ENCODE measurements around the gene ERP44.
"Not testable (repeated sequence)": the region's sequence is repeated elsewhere in the genome, so short reads cannot be mapped to it uniquely, and the experiment has no call there.

Gene ERP44

GRCh38 chr9:100100146-100100667 is 1.4 kb upstream of the ERP44 start:
- H3K27me3 ChIP-seq (ENCODE audit: insufficient read depth, low read depth) = no peaks in the 10 kb centered on the region
- no peak overlapping the region for H2AFZ ChIP-seq (ENCODE audit: low read depth)
- peaks cover 22% of the 10 kb centered on the region for H3K4me1 ChIP-seq (ENCODE audit: low read depth, poor library complexity, severe bottlenecking)
- H3K27ac ChIP-seq = no peak overlapping the region
- H3K36me3 ChIP-seq (ENCODE audit: insufficient read depth) = no peaks in the 10 kb centered on the region
- H3K4me3 ChIP-seq (IDR thresholded peaks at IDR 0.05; ENCODE audit: insufficient read depth, low read depth, low read length) = no peak overlapping the region
- TF ChIP-seq CTCF (conservative IDR thresholded peaks at IDR 0.05; ENCODE audit: low read depth, low read length) = no peak
- H3K9ac ChIP-seq = no peak overlapping the region
- peak overlapping the region; percentile 56 for H3K4me2 ChIP-seq
- H4K20me1 ChIP-seq (ENCODE audit: insufficient read depth) = peaks cover 7% of the 10 kb centered on the region; the same call in 1 of the 2 replicates
- H3K79me2 ChIP-seq (ENCODE audit: insufficient read depth, low read depth) = peaks cover 31% of the 10 kb centered on the region

GRCh38 chr9:100099722-100100042 is 882 bp upstream of the ERP44 start:
- Histone ChIP-seq H3K9ac (peak overlapping the region; percentile 45; the same call in 1 of the 2 replicates), H3K36me3 (ENCODE audit: insufficient read depth) (no peaks in the 10 kb centered on the region), H2AFZ (ENCODE audit: low read depth) (peak overlapping the region; percentile 75), H3K4me3 (IDR thresholded peaks at IDR 0.05; ENCODE audit: insufficient read depth, low read depth, low read length) (no peak overlapping the region), H3K79me2 (ENCODE audit: insufficient read depth, low read depth) (peaks cover 34% of the 10 kb centered on the region), H3K27me3 (ENCODE audit: insufficient read depth, low read depth) (no peaks in the 10 kb centered on the region), H3K4me1 (ENCODE audit: low read depth, poor library complexity, severe bottlenecking) (peaks cover 20% of the 10 kb centered on the region), H3K27ac (0 out of 2 replicates have a peak overlapping the region, but pooled peaks have one; percentile 5), H4K20me1 (ENCODE audit: insufficient read depth) (peaks cover 7% of the 10 kb centered on the region; the same call in 1 of the 2 replicates), H3K4me2 (peak overlapping the region; percentile 56)
- no peak for TF ChIP-seq CTCF (conservative IDR thresholded peaks at IDR 0.05; ENCODE audit: low read depth, low read length)

GRCh38 chr9:100098046-100098886 is 534 bp downstream of the ERP44 start:
- peaks cover 48% of the 10 kb centered on the region for H3K79me2 ChIP-seq (ENCODE audit: insufficient read depth, low read depth)
- H3K4me2 ChIP-seq = peak overlapping the region; percentile 98
- H3K4me3 ChIP-seq (IDR thresholded peaks at IDR 0.05; ENCODE audit: insufficient read depth, low read depth, low read length) = peak overlapping the region; percentile 62
- H3K27me3 ChIP-seq (ENCODE audit: insufficient read depth, low read depth) = no peaks in the 10 kb centered on the region
- peaks cover 7% of the 10 kb centered on the region; the same call in 1 of the 2 replicates for H4K20me1 ChIP-seq (ENCODE audit: insufficient read depth)
- peak overlapping the region; percentile 31; the same call in 1 of the 2 replicates for H2AFZ ChIP-seq (ENCODE audit: low read depth)
- H3K27ac ChIP-seq = peak overlapping the region; percentile 63
- H3K36me3 ChIP-seq (ENCODE audit: insufficient read depth) = no peaks in the 10 kb centered on the region
- peak overlapping the region; percentile 81 for H3K9ac ChIP-seq
- H3K4me1 ChIP-seq (ENCODE audit: low read depth, poor library complexity, severe bottlenecking) = peaks cover 20% of the 10 kb centered on the region
- no peak for TF ChIP-seq CTCF (conservative IDR thresholded peaks at IDR 0.05; ENCODE audit: low read depth, low read length)

GRCh38 chr9:100096378-100096916 is 2.4 kb downstream of the ERP44 start:
- Histone ChIP-seq H3K9ac (no peak overlapping the region), H2AFZ (ENCODE audit: low read depth) (no peak overlapping the region), H3K27ac (no peak overlapping the region), H3K4me3 (IDR thresholded peaks at IDR 0.05; ENCODE audit: insufficient read depth, low read depth, low read length) (no peak overlapping the region), H3K4me1 (ENCODE audit: low read depth, poor library complexity, severe bottlenecking) (peaks cover 24% of the 10 kb centered on the region), H3K27me3 (ENCODE audit: insufficient read depth, low read depth) (no peaks in the 10 kb centered on the region), H4K20me1 (ENCODE audit: insufficient read depth) (peaks cover 7% of the 10 kb centered on the region; the same call in 1 of the 2 replicates), H3K79me2 (ENCODE audit: insufficient read depth, low read depth) (peaks cover 66% of the 10 kb centered on the region), H3K36me3 (ENCODE audit: insufficient read depth) (no peaks in the 10 kb centered on the region), H3K4me2 (peak overlapping the region; percentile 98; the same call in 1 of the 2 replicates)
- TF ChIP-seq CTCF (conservative IDR thresholded peaks at IDR 0.05; ENCODE audit: low read depth, low read length) = no peak

- not testable (repeated sequence) for H3K4me2 ChIP-seq; H3K27me3 ChIP-seq (ENCODE audit: insufficient read depth, low read depth); H3K9ac ChIP-seq; H3K4me3 ChIP-seq (IDR thresholded peaks at IDR 0.05; ENCODE audit: insufficient read depth, low read depth, low read length); H3K27ac ChIP-seq; H3K36me3 ChIP-seq (ENCODE audit: insufficient read depth); H4K20me1 ChIP-seq (ENCODE audit: insufficient read depth); H2AFZ ChIP-seq (ENCODE audit: low read depth)
- H3K4me1 ChIP-seq (ENCODE audit: low read depth, poor library complexity, severe bottlenecking) = peaks cover 21% of the 10 kb centered on the region
- H3K79me2 ChIP-seq (ENCODE audit: insufficient read depth, low read depth) = peaks cover 84% of the 10 kb centered on the region
These were observed 4.4 kb downstream of the ERP44 start for GRCh38 chr9:100094411-100094810.
